H9 (cell line): ENCODE results near the gene SRRM2. TPM values are rescaled to one million over a fixed set of nuclear protein-coding genes. Genes with fewer than 3 reads are reported as not detected.

ENCODE experiments used
- DNase-seq: peaks from one replicate; pipeline ENCODE4 v3.0.0-alpha.2; 2017
- H2AFZ ChIP-seq: one replicate; pipeline ENCODE4 v1.6.1; 2013; ENCODE audit warnings: mild to moderate bottlenecking, low read length, control low read depth, moderate library complexity
- H2AK5ac ChIP-seq: 2 replicates; pipeline ENCODE4 v1.6.1; 2013; ENCODE audit warnings: low read length, control low read depth, mixed read lengths; ENCODE audit not compliant: insufficient read length
- H2BK120ac ChIP-seq: one replicate; pipeline ENCODE4 v1.6.1; 2013; ENCODE audit warnings: low read depth, mild to moderate bottlenecking, low read length, control low read depth, inconsistent platforms; ENCODE audit not compliant: poor library complexity, severe bottlenecking
- H2BK12ac ChIP-seq: 2 replicates; pipeline ENCODE4 v1.6.1; 2013; ENCODE audit warnings: low read length, control low read depth, mixed read lengths, low read depth; ENCODE audit not compliant: insufficient read length
- H2BK15ac ChIP-seq: 2 replicates; pipeline ENCODE4 v1.6.1; 2013; ENCODE audit warnings: low read depth, low read length, control low read depth
- H2BK20ac ChIP-seq: one replicate; pipeline ENCODE4 v1.6.1; 2013; ENCODE audit warnings: low read depth, mild to moderate bottlenecking, low read length, control low read depth, inconsistent platforms; ENCODE audit not compliant: poor library complexity, severe bottlenecking
- H2BK5ac ChIP-seq: 2 replicates; pipeline ENCODE4 v1.6.1; 2013; ENCODE audit warnings: low read length, control low read depth, mixed read lengths; ENCODE audit not compliant: insufficient read length
- H3K14ac ChIP-seq: 2 replicates; pipeline ENCODE4 v1.6.1; 2013; ENCODE audit warnings: low read length, control low read depth; ENCODE audit not compliant: insufficient read depth
- H3K18ac ChIP-seq: 2 replicates; pipeline ENCODE4 v1.6.1; 2013; ENCODE audit warnings: low read depth, mild to moderate bottlenecking, mixed read lengths, low read length, control low read depth; ENCODE audit not compliant: insufficient read length
- H3K23ac ChIP-seq: 2 replicates; pipeline ENCODE4 v1.6.1; 2013; ENCODE audit warnings: low read length, control low read depth, mixed read lengths, low read depth; ENCODE audit not compliant: insufficient read length
- H3K23me2 ChIP-seq: 2 replicates; pipeline ENCODE4 v1.6.1; 2013; ENCODE audit warnings: low read depth, mild to moderate bottlenecking, mixed read lengths, low read length, control low read depth; ENCODE audit not compliant: insufficient read length, poor library complexity, severe bottlenecking
- H3K27ac ChIP-seq: 2 replicates; pipeline ENCODE4 v1.5.1; 2013; ENCODE audit warnings: low read length, control low read depth, mixed read lengths, low read depth; ENCODE audit not compliant: insufficient read length
- H3K27me3 ChIP-seq: 2 replicates; pipeline ENCODE4 v1.6.1; 2013; ENCODE audit warnings: low read length, control low read depth, inconsistent platforms; ENCODE audit not compliant: insufficient read depth
- H3K4ac ChIP-seq: 2 replicates; pipeline ENCODE4 v1.6.1; 2013; ENCODE audit warnings: low read depth, mild to moderate bottlenecking, control low read depth, inconsistent platforms, low read length, moderate library complexity
- H3K4me1 ChIP-seq: 2 replicates; pipeline ENCODE4 v1.6.1; 2013; ENCODE audit warnings: low read length, control low read depth, inconsistent platforms; ENCODE audit not compliant: insufficient read depth
- H3K4me2 ChIP-seq: 2 replicates; pipeline ENCODE4 v1.6.1; 2013; ENCODE audit warnings: low read length, control low read depth, mixed read lengths; ENCODE audit not compliant: insufficient read length, insufficient read depth
- H3K56ac ChIP-seq: 2 replicates; pipeline ENCODE4 v1.6.1; 2013; ENCODE audit warnings: low read depth, mild to moderate bottlenecking, mixed read lengths, low read length, control low read depth; ENCODE audit not compliant: insufficient read length
- H3K79me1 ChIP-seq: 2 replicates; pipeline ENCODE4 v1.6.1; 2013; ENCODE audit warnings: low read depth, mild to moderate bottlenecking, moderate library complexity, low read length, control low read depth, inconsistent platforms; ENCODE audit not compliant: insufficient read depth, poor library complexity, severe bottlenecking
- H3K79me2 ChIP-seq: 2 replicates; pipeline ENCODE4 v1.6.1; 2013; ENCODE audit warnings: low read length, control low read depth, inconsistent platforms; ENCODE audit not compliant: insufficient read depth
- H3K9ac ChIP-seq: 2 replicates; pipeline ENCODE4 v1.6.1; 2013; ENCODE audit warnings: low read length, control low read depth, mixed read lengths; ENCODE audit not compliant: insufficient read length; ENCODE audit errors: extremely low read depth
- H3K9me3 ChIP-seq: one replicate; pipeline ENCODE4 v1.6.1; 2013; ENCODE audit warnings: low read depth, low read length, inconsistent platforms; ENCODE audit not compliant: control insufficient read depth
- H3T11ph ChIP-seq: one replicate; pipeline ENCODE4 v1.6.1; 2013; ENCODE audit warnings: mild to moderate bottlenecking, low read length, control low read depth, inconsistent platforms
- H4K20me1 ChIP-seq: one replicate; pipeline ENCODE4 v1.6.1; 2013; ENCODE audit not compliant: control insufficient read depth, insufficient read length, insufficient read depth
- H4K5ac ChIP-seq: 2 replicates; pipeline ENCODE4 v1.6.1; 2013; ENCODE audit warnings: low read depth, mild to moderate bottlenecking, mixed read lengths, low read length, control low read depth; ENCODE audit not compliant: insufficient read length
- H4K8ac ChIP-seq: replicated peaks from 2 replicates; pipeline ENCODE4 v1.6.1; 2013; ENCODE audit warnings: low read length, control low read depth, mixed read lengths, low read depth; ENCODE audit not compliant: insufficient read length
- H4K91ac ChIP-seq: 2 replicates; pipeline ENCODE4 v1.6.1; 2013; ENCODE audit warnings: low read depth, mild to moderate bottlenecking, moderate library complexity, mixed read lengths, low read length, control low read depth; ENCODE audit not compliant: insufficient read length
- H3K27ac Mint-ChIP-seq, 3 experiments: 2 replicates in 2 of 3; 3 replicates in 1 of 3; pipeline ENCODE4 v1.8.0; 2020 to 2021; ENCODE audit warnings: mixed read lengths in 3 of 3, mild to moderate bottlenecking in 1 of 3, moderate library complexity in 1 of 3
- H3K27me3 Mint-ChIP-seq: 2 replicates; pipeline ENCODE4 v1.8.0; 2021; ENCODE audit warnings: low read depth, mild to moderate bottlenecking, moderate library complexity, mixed read lengths
- H3K36me3 Mint-ChIP-seq, 3 experiments: 2 replicates in 2 of 3; 3 replicates in 1 of 3; pipeline ENCODE4 v1.8.0; 2020 to 2021; ENCODE audit warnings: low read depth in 3 of 3, mixed read lengths in 3 of 3; ENCODE audit not compliant: insufficient read depth in 1 of 3
- H3K4me1 Mint-ChIP-seq, 2 experiments: 2 replicates each; pipeline ENCODE4 v1.8.0; 2020; ENCODE audit warnings: mixed read lengths in 2 of 2
- H3K4me3 Mint-ChIP-seq, 2 experiments: 2 replicates in 1 of 2; 3 replicates in 1 of 2; pipeline ENCODE4 v1.8.0; 2020 to 2021; ENCODE audit warnings: mild to moderate bottlenecking in 2 of 2, mixed read lengths in 2 of 2, moderate library complexity in 1 of 2
- H3K9me3 Mint-ChIP-seq, 2 experiments: 2 replicates in 1 of 2; 3 replicates in 1 of 2; pipeline ENCODE4 v1.8.0; 2020; ENCODE audit warnings: mild to moderate bottlenecking in 2 of 2, mixed read lengths in 2 of 2, moderate library complexity in 1 of 2
- CTCF ChIP-seq: fragments of 200-600 bp; sonication (generic); conservative IDR thresholded peaks from 3 replicates; pipeline ENCODE4 v1.8.0; 2021; ENCODE audit warnings: antibody characterized with exemption, mild to moderate bottlenecking
- WGBS: extraction: QIAGEN DNeasy Blood & Tissue Kit; methylation state at CpG from one replicate; pipeline ENCODE4 v1.1.7; 2013; ENCODE audit warnings: missing lambda C conversion rate, low lambda C conversion rate, mixed read lengths; ENCODE audit not compliant: insufficient read length; ENCODE audit errors: extremely low coverage; 5-methylcytosine and 5-hydroxymethylcytosine counted together
- total RNA-seq: library from RNA; stranded (reverse); gene quantifications from 2 replicates; pipeline ENCODE4 v1.2.1, GENCODE V29; 2021

The SRRM2 gene
- total RNA-seq, 1 experiment from 2014 or later, result 694 TPM

- Histone ChIP-seq H2AFZ (no peak overlapping the region), H3K4ac (no peak overlapping the region), H3K4me1 (no peaks in the 10 kb centered on the region), H3K18ac (no peak overlapping the region), H3T11ph (no peak overlapping the region), H2BK20ac (no peak overlapping the region), H2AK5ac (no peak overlapping the region), H4K5ac (no peak overlapping the region), H2BK12ac (no peak overlapping the region), H3K56ac (no peak overlapping the region), H4K20me1 (no peaks in the 10 kb centered on the region), H3K23me2 (no peaks in the 10 kb centered on the region), H3K9me3 (no peaks in the 10 kb centered on the region), H3K14ac (peak overlapping the region; percentile 75; the same call in 1 of the 2 replicates), H2BK5ac (no peak overlapping the region), H3K9ac (no peak overlapping the region), H2BK15ac (no peak overlapping the region), H2BK120ac (no peak overlapping the region), H3K27ac (no peak overlapping the region), H3K79me1 (no peaks in the 10 kb centered on the region), H4K8ac (no peak overlapping the region), H3K27me3 (no peaks in the 10 kb centered on the region), H3K23ac (no peak overlapping the region), H3K4me2 (no peak overlapping the region), H4K91ac (no peak overlapping the region), H3K79me2 (no peaks in the 10 kb centered on the region)
- Mint-ChIP-seq H3K36me3 (no peaks in the 10 kb centered on the region), H3K4me1 (peaks cover 7% of the 10 kb centered on the region in 2 experiments; a peak in 3 of 4 replicates), H3K27me3 (peaks cover 25% of the 10 kb centered on the region), H3K27ac (no peak overlapping the region), H3K9me3 (peaks cover 0 to 4% of the 10 kb centered on the region in 2 experiments; a peak in 1 of 5 replicates), H3K4me3 (no peak overlapping the region)
- DNase-seq, result no peak
- no CpG with 5 or more reads among the region's 15 CpGs for WGBS
- no peak for TF ChIP-seq CTCF
Measured at GRCh38 chr16:2811703-2812471, 59.4 kb downstream of the SRRM2 start.
